HG02973 (cell line): Measurements from ENCODE around the gene NCKAP5L.

Experiments
- ATAC-seq: cut with Tn5 transposase; IDR thresholded peaks from one replicate; pipeline ENCODE4 v1.9.1; 2021; ENCODE audit warnings: moderate library complexity; ENCODE audit not compliant: unreplicated experiment

NCKAP5L gene

DNA sequence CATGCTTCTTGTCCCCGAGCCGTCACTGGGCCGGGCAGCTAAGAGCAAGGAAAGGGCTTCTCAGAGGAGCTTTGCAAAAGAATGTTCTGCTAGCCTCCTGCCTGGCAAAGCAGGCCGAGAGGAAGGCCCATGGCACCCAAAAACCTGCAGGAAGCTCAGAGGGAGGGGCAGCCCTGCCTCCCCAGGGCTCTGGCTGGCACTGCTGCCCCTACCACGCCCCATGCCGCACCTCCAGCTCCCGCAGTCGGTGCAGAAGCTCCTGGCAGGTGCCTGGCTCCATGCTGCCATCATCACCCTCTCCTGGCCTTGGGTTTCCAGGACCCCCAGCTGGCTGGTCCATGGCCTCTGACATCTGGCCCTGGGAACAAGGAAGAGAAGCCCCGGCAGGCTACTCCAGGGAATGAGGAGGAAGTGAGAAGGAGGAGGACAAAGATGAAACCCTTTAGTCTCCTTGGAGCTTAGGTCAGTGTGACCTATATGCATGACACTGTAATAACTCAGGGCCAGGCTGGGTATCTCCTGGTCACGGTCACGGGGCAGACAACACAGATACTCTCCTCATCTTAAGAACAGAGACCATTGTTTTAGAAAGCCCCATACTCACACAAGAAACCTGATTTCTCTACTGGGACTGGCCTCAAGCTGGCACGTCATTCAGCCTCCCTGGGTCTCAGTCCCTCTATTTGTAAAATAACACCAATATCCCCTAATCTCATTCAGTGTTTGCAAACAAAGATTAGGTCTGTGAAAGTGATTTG lies 24.3 kb downstream of the NCKAP5L start:
- no peak for ATAC-seq

DNA sequence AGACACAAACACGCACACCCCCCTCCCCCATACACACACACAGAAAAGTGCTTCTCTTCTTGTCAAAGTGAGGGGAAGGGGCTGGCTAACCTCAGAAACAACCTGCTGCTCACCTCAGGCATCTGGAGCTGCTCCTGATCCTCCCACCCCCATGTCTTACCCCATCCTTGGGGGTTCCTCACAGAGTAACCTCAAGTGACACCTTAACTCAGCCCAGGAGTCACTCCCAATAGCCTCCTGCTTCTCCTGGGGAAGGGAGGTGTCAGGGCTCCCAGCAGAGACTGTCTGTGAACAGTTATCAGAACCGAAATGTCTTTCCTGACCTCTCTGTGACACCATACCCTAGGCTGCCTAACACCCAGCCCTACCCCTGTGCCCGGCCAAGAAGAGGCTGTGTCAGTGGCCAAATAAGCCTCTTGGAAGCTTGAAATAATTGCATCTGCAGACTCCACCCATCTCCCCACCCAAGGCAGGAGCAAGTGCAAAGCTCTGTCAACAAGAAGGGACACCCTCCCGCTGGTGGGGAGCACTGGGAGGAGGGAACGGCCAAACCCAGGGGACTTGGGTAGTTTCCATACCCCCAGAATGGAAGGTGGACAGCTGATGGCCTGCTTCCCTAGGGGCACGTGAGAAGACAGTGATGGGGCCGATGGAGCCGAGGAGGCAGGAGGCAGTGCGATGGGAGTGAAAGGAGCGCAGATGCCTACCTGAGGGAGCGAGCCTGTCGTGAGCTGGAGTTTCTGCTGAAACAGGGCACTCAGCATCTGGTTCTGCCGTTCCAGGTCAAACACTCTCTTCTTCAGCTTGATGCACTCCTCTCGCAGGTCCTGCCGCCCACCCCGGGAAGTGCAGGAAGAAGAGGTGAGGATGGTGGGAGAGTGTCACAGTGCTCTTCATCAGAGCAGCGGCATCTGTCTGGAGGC lies 26.8 kb downstream of the NCKAP5L start:
- ATAC-seq = no peak

DNA sequence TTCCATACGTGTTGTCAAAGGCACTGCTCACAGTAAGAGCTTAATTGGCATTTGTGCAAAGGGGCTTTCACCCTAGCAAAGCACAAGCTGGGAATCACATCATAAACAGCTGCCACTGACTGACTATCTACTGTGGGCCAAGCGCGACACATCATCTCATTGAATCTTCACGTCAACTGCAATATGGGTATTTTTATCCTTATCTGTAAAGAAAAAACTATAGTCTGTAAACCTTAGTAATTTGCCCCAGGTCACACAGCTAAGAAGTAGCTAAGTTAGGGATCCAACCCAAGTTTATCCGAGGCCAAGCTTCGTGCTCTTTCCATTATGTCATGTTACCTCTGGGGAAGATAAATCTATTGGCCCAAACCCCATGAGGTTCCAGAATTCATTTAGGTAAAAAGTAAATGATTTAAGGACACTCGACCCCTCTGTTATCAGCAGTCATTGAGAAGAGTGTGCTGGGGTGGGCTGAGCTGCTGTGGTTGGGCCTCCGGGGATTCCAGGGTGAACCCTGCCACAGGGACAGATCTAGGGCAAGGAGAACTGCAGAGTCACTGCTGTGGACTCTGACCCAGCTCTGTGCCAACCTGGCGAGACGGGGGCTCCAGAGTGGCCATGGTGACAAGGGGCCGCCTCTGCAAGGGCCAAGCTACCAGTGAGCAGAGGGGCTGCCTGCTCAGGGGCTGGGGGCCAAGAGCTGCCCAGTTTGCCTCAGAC lies 27.6 kb downstream of the NCKAP5L start:
- no peak for ATAC-seq

DNA sequence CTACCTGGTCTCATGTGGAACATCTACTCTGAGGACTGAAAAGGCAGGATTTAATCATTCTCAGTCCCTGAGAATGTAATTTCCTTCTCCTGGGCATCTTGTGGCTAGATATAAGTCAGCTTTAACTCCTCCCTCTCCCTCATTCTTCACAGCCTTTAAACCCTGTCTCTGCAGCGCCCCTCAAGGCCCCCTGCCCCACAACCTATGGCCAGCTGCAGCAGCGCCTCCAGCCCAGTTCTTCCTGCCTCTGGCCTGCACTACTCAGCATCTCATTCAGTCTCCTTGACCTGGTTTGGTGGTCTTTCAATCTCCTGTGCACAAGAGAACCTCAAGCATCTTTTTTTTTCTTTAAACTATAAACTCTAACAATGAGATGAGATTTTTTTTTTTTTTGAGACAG lies 29.3 kb downstream of the NCKAP5L start:
- no peak for ATAC-seq

DNA sequence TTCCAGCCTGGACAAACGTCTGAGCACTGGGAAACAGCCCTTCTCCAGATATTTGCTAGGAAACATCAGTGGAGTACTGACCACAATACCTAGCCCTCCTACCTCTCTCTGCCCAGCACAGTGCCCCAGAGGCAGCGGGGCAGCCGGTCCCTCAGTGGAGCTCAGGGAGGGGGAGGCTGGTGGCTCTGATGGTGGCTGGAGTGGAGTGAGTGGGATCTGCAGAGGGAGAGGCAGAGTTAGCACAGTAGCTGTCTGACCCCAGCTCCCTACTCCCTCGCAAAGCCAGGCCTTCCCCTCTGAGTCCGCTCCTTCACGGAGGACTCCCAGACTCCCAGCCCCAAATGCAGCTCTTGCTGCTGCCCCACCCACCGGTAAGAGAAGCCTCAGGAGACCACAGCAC lies 30.0 kb downstream of the NCKAP5L start:
- no peak for ATAC-seq

DNA sequence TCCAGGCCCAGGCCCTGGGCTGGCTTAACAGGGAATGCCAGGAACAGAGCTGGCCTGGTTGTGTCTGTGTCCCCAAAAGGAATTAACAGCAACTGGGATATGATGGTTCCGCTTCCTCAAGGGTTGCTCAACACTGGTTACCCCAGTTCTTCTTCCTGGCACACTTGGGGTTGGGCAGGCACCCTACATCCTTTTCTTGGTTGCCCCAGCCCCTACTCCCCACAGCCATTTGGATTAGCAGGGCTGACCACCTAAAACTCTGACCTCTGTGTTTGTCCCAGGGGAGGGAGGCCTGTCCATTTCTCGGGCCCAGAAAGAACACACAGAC lies 30.8 kb downstream of the NCKAP5L start:
- ATAC-seq = no peak

DNA sequence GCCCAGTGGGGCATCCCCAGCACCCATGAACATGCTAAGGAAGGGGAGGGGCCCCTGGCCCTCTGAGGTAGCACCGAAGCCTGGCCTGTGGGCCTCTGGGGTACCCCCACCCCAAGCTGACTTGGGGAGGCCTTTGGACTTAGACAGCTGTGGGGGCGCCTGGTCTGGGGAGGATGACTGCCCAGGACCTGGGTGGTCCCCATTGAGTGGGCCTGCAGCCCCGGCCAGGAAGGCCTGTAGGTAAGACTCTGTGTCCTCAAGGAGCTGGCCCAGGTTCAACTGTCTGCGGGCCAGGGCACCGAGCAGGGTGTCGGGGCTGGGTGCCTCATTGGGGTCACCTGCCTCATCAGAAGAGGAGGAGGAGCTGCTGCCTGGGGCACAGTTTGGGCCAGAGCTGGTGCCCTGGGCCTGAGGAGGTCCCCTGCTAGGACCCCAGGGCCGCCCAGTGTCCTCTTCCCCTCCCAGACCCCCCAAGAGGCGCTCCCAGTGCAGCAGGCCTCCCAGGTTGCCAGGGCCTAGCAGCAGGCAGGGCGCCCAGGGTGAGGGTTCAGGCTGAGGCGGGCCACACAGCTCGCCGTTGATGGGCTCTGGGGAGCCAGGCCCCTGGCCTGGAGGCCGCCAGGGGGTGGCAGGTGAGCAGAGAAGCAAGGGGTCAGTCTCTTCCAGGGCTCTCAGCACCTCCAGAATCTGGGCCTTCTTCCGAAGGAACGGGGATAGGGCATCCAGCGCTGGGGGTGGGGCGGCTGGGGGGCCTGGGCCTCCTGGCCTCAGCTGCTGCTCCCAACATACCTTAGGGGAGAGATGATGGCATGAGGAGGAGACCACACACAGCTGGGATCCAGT lies 31.4 kb downstream of the NCKAP5L start:
- ATAC-seq = no peak

DNA sequence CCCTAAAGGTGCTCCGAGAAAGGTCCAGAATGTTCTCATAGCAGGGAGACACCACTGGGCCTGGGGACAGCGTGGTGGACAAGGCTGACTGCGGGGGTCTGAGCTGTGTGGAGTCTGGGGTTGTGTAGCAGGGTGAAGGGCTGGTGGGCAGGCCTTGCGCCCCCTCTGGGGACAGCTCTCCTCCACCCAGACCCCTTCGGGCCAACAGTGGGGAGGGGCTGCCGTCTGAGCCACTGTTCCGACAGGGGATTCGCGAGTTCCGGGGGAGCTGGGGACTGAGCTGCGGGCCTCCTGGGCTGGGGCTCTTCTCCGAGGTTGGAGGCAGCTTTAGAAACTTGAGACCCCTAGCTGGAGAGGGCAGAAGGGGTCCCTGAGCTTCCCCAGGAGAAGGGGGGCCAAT lies 32.1 kb downstream of the NCKAP5L start:
- ATAC-seq = no peak

DNA sequence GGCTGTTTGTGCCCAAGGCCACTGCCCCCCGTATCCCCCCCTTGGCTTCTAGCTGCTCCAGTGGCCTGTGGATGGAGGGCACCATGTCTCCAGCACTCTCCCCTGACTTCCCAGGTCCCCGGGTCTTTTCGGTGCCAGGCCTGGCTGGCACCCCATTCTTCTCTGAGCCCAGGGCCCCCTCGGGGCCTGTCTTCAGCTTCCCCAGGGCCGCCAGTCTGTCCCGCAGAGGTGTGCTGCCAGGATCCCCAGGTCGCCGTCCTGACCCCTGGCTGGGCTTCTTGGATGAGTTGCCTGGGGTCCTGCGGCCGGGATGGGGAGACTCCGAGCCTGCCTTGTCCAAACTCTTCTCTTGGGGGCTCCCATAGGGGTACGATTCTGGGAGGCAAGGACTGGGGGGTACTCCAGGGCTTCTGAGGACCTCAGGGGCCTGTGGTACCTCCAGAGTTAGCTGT lies 32.5 kb downstream of the NCKAP5L start:
- no peak for ATAC-seq

DNA sequence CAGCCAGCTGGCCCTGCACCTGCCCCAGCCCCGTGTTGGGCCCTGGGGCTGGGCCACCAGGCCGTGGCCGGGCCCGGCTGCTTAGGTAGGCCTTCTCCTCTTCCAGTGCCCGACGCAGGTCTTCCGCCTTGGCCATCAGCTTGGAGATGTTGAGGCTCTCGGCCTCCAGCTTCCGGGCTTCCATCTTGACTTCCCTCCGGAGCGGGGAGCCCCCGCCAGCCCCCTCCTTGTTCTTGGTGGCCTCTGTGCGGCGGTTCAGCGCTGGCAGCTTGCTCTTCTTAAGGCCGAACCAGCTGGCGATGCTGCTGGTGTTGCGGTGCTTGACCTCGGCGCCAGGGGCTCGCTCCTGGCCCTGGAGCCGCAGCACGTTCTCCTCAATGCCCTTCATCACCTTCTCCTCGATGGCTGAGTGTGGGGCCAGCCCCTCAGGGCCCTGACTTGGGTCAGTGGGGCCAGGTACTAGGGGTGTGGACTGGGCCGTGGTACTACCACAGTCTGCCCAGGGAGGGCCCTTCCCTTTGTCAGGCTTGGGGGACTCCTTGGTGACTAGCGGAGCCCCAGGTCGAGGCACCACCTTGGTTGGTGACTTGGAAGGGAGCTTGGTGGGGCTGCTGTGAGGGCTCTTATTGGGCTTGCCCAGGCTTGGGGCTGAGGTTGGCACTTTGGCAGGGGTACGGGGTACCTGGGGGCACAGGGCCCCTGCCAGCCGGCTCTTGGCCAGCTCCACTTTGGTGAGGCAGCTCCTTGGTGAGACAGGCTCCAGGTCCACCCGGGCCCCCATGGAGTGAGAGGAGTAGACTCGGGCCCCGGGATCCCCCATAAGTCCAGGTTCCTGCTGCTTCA lies 33.2 kb downstream of the NCKAP5L start:
- ATAC-seq = no peak

DNA sequence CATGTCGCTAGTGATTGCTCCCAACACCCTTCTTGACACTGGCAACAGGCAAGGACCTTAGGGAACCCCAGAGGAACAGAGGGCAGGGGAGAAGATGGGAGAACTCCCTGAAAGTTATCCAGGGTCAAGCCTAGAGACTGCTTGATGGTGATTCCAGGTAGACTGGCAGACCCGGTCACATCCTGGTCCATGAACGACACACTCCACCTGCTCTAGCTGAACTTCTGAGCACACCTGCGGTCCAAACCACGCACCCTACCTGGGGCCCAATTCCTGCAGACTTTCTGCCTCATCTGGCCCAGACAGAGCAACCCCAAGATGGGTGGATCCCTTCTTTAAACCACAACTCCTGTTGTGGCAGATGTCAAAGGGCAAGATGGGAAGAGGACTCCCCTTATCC lies 34.2 kb downstream of the NCKAP5L start:
- ATAC-seq = no peak

DNA sequence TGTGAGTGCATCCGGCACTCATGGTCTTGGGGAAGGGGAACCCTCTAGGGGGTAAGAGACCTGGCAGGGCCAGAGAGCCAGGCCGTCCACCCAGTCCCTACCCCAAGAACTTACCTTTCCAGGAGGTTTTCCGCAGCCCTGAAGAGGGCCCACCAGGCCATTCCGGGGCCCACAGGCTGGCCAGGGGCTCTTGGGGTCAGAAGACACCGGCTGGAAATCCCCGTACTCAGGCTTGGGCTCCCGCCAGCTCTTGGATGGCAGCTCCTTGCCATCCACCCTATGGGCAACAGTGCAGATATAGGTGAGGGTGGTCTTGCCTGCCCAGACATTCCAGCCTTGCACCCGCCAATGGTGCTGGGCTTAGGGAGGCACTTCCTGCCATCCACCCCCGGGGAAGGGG lies 34.6 kb downstream of the NCKAP5L start:
- no peak for ATAC-seq

DNA sequence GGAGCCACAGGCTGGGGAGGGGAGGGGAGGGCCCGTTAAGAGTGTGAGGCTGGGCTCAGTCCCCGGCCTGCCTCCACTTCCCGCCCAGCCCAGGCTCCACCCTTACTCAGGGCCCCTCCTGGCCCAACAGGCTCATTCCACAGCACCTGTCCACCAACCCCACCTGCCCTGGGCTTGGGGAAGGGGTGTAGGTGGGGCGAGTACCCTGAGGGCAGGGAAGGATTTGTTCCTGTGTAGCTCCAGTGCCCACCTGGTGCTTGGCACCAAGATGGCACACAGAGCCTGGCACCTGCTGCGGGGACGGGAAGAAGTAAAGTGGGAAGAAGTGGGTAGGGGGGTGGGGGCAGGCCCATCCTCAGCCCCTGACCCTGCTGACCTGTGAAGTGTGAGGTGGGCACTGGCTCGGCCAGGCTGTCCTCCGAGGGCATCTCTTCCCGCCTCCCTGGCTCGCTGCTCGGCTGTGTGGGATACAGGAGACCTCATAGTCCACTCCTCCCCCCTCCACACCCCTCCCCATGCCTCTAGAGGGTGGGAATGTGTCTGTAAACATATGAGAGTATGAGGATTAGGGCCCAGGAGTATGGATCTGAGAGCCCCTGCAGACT lies 35.1 kb downstream of the NCKAP5L start:
- ATAC-seq = no peak

DNA sequence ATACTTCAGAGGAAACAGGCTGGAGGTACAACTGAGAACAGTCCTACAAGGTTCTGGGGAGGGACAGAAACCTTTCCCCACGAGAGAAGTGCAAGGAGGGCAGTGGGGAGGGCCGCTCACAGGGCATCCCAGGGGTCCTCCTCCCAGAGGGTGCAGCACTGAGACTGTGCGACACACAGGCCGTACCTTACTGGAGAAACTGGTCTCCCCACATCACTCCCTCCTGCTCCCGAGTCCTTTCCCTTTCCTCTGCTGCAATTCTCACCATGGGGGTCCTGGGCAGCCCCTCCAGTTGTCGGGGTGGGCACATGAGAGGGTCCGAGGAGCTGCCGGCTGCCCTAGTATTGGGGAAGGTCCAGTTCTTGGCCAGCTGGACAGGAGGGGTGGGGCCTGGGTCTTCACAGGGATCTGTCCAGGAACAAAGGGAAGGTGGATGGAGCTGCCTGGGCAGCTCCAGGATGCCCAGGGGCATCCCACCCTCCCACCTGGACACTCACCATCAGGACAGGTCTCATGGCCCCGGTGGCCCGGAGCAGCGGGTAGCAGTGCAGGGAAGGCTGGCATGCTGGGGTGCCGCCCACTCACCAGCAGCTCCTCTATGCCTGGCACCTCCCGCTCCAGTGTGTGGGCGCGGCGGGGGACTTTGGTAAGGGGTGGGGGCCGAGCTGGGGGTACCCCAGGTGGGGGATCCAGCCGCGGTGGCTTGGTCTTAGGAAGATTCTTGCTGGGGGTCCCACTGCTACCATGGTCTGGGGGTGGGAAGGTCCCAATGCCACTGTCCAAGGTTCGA lies 35.8 kb downstream of the NCKAP5L start:
- ATAC-seq = no peak

DNA sequence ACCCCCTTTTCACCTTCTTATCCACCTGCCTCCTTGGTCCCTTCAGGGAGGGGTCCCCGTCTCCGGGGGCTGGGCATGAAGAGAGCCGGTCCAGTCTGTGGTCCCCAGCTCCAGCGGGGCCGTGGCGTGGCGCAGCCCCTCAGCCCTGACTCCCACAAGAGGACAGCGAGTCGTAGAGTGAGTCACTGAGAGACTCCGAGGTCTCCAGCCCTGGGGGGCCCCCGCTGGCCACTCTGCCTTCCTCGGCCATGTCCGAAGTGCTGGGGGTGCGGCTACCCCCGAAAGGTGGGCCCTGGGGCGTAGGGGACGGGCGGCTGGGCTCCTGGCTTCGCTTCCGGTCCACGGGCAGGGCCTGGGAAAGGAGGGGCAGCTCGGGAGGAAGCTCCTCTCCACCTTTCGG lies 36.5 kb downstream of the NCKAP5L start:
- no peak for ATAC-seq

DNA sequence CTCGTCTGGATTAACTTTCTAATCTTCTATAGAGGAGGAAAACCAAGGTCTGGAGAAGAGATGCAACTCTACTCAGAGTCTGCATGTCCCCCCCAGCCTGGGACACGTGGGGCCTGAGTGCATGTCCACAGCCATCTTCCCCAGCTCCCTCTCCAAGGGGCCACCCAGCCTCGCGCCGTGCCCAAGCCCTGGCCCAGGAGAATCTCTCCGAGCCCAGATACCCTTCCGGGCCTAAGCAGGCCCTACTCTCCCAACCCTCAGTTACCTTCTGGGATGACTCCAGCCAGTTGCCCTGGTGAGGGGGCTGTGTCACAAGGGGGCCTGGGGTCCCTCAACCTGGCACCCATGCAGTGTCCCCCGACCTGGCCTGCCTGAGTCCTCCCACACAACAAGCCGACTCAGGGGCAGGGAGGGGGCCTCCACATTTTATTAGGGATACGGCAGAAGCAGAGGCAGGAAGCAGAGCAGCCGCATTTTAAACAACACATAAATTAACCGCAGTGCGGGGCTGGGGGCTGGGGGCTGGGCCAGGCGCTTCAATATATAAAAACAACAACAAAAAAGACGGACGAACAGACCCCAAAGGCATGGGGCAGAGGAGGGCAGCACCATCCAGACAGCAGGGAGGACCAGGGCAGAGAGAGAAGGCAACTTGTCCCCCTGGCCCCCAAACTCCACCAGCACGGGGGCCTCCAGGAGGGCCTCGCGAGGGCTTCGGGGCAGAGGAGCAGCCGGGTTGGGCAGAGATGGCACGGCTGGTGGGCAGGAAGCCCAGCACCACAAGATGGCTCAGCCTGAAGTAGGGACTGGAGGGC lies 37.3 kb downstream of the NCKAP5L start:
- no peak for ATAC-seq

DNA sequence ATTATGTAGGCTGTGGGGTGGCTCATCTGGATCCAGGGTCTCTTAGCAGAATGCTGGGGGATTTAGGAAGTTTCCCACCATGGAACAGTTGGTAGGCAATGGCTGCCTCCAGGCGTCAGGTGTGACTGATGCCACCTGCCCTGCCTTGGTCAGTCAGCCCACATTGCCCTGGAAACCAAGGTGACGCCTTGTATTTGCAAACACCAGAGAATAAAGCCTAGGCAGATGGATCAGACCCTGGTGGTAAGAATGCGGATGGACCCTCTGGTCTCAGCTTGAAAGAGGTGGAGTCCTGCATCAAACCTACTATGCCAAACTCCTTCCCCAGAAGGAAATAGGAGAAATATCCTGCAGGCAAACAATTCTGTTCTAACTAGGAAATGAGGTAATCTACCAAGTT lies 38.2 kb downstream of the NCKAP5L start:
- no peak for ATAC-seq

DNA sequence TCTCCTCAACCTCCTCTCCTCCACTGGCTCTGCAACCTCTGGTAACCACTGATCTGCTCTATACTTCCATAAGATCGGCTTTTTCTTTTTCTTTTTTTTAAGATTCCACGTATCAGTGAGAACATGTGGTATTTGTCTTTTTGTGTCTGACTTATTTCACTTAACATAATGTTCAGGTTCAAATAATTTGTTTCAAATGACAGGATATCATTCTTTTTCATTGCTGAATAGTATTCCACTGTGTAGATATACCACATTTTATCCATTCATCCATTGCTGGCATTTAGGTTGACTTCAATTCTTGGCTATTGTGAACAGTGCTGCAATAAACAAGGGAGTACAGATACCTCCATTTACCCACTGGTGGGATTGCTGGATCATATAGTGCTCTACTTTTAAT lies 40.5 kb downstream of the NCKAP5L start:
- ATAC-seq = no peak
